HCT116 (cell line): Measurements from ENCODE around the gene PHKA2.

Experiments used
- EZH2 ChIP-seq: fragments of 200-600 bp; sonication (generic); IDR thresholded peaks from 2 replicates; pipeline ENCODE4 v1.6.1; 2017; ENCODE audit warnings: antibody characterized with exemption, mixed run types
- JUND ChIP-seq: IDR thresholded peaks from 2 replicates; pipeline ENCODE4 v1.6.1; 2012
- MAX ChIP-seq: IDR thresholded peaks from 2 replicates; pipeline ENCODE4 v1.6.1; 2012
- POLR2A ChIP-seq: IDR thresholded peaks from 2 replicates; pipeline ENCODE4 v1.7.0; 2011; ENCODE audit warnings: borderline replicate concordance; ENCODE audit not compliant: insufficient read depth, insufficient read length; ENCODE audit errors: extremely low read depth
- SIN3A ChIP-seq: IDR thresholded peaks from 2 replicates; pipeline ENCODE4 v1.6.1; 2012; ENCODE audit warnings: low read depth
- TCF7L2 ChIP-seq: IDR thresholded peaks from 2 replicates; pipeline ENCODE4 v1.7.0; 2011; ENCODE audit warnings: borderline replicate concordance, inconsistent platforms; ENCODE audit not compliant: insufficient read depth, insufficient read length; ENCODE audit errors: extremely low read depth
- YY1 ChIP-seq: IDR thresholded peaks from 2 replicates; pipeline ENCODE4 v1.6.1; 2011; ENCODE audit warnings: low read length, low read depth, moderate library complexity, mild to moderate bottlenecking; ENCODE audit not compliant: insufficient replicate concordance; ENCODE audit errors: extremely low read depth
- ZNF274 ChIP-seq: fragments of 200-500 bp; sonication (Bioruptor generic); IDR thresholded peaks from 2 replicates; pipeline ENCODE4 v1.6.1; 2014; ENCODE audit warnings: mild to moderate bottlenecking, low read depth, low read length, inconsistent platforms
- TF ChIP-seq, protein P1 (sequence below), 3 experiments: fragments of 200-600 bp in 1 of 3; sonication (generic) in 1 of 3; IDR thresholded peaks in 2 of 3; conservative IDR thresholded peaks in 1 of 3; 2 replicates each; pipeline ENCODE4 v1.5.1; 2012 to 2017; ENCODE audit warnings: low read depth in 2 of 3, low read length in 2 of 3, antibody characterized with exemption in 1 of 3, borderline replicate concordance in 1 of 3, control low read depth in 1 of 3, mild to moderate bottlenecking in 1 of 3, mixed read lengths in 1 of 3, mixed run types in 1 of 3, moderate library complexity in 1 of 3; ENCODE audit not compliant: insufficient read depth in 1 of 3
- TF ChIP-seq, protein P2 (sequence below): IDR thresholded peaks from 2 replicates; pipeline ENCODE4 v1.6.1; 2012; ENCODE audit warnings: low read depth

DNA sequence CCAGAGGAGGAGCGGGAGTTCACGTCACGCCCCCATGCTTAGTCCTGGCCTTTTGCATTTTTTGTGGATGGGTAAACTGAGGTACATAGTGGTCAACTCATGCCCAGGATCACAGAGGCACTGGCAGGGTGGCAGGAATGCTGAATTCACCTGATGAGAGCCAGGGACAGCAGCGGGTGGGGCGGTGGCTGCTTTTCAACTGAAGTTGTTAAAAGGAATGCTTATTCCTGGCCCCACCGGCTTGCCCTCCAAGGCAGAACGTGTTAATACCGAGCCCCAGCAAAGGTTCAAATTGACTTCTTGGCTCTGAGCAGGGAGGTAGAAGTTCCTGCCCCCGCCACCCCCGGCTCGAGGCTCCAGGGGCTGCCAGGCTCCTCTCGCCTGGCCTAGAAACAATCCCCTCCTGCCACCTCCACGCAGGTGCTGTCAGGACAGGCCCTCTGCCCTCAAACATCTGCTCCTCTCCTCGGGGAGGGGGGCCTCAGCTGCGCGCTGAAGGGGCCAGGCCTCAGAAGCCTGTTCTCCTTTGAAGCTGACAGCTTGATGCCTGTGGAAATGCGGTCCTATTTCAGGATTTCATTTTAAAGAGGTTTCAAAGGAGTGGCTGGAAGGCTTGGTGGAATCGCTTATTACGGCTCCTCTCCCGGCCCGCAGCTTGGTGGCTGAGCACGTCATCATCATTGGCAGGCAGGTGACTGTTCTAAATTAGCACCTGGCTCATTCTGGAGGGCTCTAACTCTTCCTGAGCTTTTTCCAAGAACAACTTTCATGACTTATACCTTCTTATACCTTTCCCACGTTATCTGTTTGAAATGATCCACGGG lies 93.0 kb downstream of the PHKA2 start:
- TF ChIP-seq, protein P1, sequence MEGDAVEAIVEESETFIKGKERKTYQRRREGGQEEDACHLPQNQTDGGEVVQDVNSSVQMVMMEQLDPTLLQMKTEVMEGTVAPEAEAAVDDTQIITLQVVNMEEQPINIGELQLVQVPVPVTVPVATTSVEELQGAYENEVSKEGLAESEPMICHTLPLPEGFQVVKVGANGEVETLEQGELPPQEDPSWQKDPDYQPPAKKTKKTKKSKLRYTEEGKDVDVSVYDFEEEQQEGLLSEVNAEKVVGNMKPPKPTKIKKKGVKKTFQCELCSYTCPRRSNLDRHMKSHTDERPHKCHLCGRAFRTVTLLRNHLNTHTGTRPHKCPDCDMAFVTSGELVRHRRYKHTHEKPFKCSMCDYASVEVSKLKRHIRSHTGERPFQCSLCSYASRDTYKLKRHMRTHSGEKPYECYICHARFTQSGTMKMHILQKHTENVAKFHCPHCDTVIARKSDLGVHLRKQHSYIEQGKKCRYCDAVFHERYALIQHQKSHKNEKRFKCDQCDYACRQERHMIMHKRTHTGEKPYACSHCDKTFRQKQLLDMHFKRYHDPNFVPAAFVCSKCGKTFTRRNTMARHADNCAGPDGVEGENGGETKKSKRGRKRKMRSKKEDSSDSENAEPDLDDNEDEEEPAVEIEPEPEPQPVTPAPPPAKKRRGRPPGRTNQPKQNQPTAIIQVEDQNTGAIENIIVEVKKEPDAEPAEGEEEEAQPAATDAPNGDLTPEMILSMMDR (IDR thresholded peaks at IDR 0.05 in 2 of 3, conservative IDR thresholded peaks at IDR 0.05 in 1 of 3; ENCODE audit: borderline replicate concordance in 1 of 3, insufficient read depth in 1 of 3, low read depth in 2 of 3, low read length in 2 of 3) = no peak
- TF ChIP-seq MAX (no peak), JUND (no peak), SIN3A (no peak), EZH2 (no peak), POLR2A (no peak), YY1 (no peak), TCF7L2 (no peak), ZNF274 (no peak)
- TF ChIP-seq, protein P2, sequence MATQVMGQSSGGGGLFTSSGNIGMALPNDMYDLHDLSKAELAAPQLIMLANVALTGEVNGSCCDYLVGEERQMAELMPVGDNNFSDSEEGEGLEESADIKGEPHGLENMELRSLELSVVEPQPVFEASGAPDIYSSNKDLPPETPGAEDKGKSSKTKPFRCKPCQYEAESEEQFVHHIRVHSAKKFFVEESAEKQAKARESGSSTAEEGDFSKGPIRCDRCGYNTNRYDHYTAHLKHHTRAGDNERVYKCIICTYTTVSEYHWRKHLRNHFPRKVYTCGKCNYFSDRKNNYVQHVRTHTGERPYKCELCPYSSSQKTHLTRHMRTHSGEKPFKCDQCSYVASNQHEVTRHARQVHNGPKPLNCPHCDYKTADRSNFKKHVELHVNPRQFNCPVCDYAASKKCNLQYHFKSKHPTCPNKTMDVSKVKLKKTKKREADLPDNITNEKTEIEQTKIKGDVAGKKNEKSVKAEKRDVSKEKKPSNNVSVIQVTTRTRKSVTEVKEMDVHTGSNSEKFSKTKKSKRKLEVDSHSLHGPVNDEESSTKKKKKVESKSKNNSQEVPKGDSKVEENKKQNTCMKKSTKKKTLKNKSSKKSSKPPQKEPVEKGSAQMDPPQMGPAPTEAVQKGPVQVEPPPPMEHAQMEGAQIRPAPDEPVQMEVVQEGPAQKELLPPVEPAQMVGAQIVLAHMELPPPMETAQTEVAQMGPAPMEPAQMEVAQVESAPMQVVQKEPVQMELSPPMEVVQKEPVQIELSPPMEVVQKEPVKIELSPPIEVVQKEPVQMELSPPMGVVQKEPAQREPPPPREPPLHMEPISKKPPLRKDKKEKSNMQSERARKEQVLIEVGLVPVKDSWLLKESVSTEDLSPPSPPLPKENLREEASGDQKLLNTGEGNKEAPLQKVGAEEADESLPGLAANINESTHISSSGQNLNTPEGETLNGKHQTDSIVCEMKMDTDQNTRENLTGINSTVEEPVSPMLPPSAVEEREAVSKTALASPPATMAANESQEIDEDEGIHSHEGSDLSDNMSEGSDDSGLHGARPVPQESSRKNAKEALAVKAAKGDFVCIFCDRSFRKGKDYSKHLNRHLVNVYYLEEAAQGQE = no peak
